Sigmoid colon (tissue), 4 donors: ENCODE results near the gene XRRA1.

Source experiments
- CTCF ChIP-seq, 4 experiments: fragments of 450-650 bp in 3 of 4; fragments of 200-600 bp in 1 of 4; IDR thresholded peaks; one replicate each; pipeline ENCODE4 v1.5.1; 2016 to 2019; ENCODE audit warnings: antibody characterized with exemption in 4 of 4, mild to moderate bottlenecking in 3 of 4, moderate library complexity in 2 of 4
- POLR2AphosphoS5 ChIP-seq, 4 donors: sonication (generic); formaldehyde crosslinking; IDR thresholded peaks; one replicate each; pipeline ENCODE4 v1.6.1; 2017; ENCODE audit warnings: antibody characterized with exemption in 4 of 4

GRCh38 chr11:74809801-74810200, 139.1 kb downstream of the XRRA1 start:
- TF ChIP-seq CTCF (IDR thresholded peaks at IDR 0.05) (no peak), POLR2AphosphoS5 (IDR thresholded peaks at IDR 0.05) (no peak)
